Endothelial cell of umbilical vein (primary cell): ENCODE data around the gene SPA17.

Experiments
- EZH2 ChIP-seq: IDR thresholded peaks from 2 replicates; pipeline ENCODE4 v1.6.1; 2012; ENCODE audit warnings: borderline replicate concordance, low read depth, mild to moderate bottlenecking, moderate library complexity, low read length, inconsistent platforms; ENCODE audit not compliant: severe bottlenecking
- FOS ChIP-seq: IDR thresholded peaks from 2 replicates; pipeline ENCODE4 v1.6.1; 2011; ENCODE audit warnings: mild to moderate bottlenecking, low read length, moderate library complexity, borderline replicate concordance; ENCODE audit not compliant: insufficient read depth
- MYC ChIP-seq: IDR thresholded peaks from one replicate; pipeline ENCODE4 v1.6.1; 2011; ENCODE audit warnings: mild to moderate bottlenecking, low read depth, low read length
- POLR2A ChIP-seq: IDR thresholded peaks from 2 replicates; pipeline ENCODE4 v1.6.1; 2012; ENCODE audit warnings: low read depth, mild to moderate bottlenecking, control low read depth, low read length
- POLR2AphosphoS5 ChIP-seq: IDR thresholded peaks from 2 replicates; pipeline ENCODE4 v1.6.1; 2012; ENCODE audit warnings: low read depth, mild to moderate bottlenecking, control low read depth, low read length, moderate library complexity; ENCODE audit not compliant: insufficient read depth
- TF ChIP-seq, protein P1 (sequence below), 2 donors: IDR thresholded peaks; 1 replicate in 1 of 2; 2 replicates in 1 of 2; pipeline ENCODE4 v1.5.1; 2011; ENCODE audit warnings: low read length in 2 of 2, mild to moderate bottlenecking in 2 of 2, moderate library complexity in 2 of 2, control low read depth in 1 of 2, inconsistent platforms in 1 of 2, low read depth in 1 of 2; ENCODE audit not compliant: insufficient read depth in 1 of 2; ENCODE audit errors: extremely low read depth in 1 of 2
- TF ChIP-seq, protein P2 (sequence below): IDR thresholded peaks from 2 replicates; pipeline ENCODE4 v1.6.1; 2011; ENCODE audit not compliant: insufficient read depth, insufficient read length

DNA sequence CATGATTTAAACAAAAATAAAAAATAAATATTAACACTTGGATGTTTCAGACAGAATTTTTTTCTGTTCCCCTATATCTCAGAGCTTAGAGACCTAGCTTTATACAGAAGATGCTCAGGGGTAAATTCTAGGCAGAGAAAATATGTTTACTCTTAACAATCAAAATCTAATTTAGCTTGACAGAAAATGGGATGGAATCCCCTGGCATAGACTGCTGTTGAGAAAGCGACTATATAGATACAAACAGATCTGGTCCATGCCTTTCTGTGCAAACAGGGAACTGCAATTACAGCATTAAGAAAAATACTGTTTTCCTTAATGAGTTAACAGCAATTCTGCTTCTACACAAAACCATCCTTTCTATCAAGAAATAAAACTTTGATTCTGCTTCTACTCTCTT is 14.7 kb upstream of the SPA17 start:
- TF ChIP-seq POLR2AphosphoS5 (no peak), EZH2 (no peak), POLR2A (no peak), MYC (no peak), FOS (no peak)
- TF ChIP-seq, protein P1, sequence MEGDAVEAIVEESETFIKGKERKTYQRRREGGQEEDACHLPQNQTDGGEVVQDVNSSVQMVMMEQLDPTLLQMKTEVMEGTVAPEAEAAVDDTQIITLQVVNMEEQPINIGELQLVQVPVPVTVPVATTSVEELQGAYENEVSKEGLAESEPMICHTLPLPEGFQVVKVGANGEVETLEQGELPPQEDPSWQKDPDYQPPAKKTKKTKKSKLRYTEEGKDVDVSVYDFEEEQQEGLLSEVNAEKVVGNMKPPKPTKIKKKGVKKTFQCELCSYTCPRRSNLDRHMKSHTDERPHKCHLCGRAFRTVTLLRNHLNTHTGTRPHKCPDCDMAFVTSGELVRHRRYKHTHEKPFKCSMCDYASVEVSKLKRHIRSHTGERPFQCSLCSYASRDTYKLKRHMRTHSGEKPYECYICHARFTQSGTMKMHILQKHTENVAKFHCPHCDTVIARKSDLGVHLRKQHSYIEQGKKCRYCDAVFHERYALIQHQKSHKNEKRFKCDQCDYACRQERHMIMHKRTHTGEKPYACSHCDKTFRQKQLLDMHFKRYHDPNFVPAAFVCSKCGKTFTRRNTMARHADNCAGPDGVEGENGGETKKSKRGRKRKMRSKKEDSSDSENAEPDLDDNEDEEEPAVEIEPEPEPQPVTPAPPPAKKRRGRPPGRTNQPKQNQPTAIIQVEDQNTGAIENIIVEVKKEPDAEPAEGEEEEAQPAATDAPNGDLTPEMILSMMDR (IDR thresholded peaks at IDR 0.05; ENCODE audit: extremely low read depth in 1 of 2, insufficient read depth in 1 of 2, low read depth in 1 of 2, low read length in 2 of 2), result no peak
- TF ChIP-seq, protein P2, sequence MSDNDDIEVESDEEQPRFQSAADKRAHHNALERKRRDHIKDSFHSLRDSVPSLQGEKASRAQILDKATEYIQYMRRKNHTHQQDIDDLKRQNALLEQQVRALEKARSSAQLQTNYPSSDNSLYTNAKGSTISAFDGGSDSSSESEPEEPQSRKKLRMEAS, result no peak
